Left lung (tissue), 10 donors: ENCODE results near the gene ACSS3. TPM values are rescaled to one million over a fixed set of nuclear protein-coding genes. Genes with fewer than 3 reads are reported as not detected.

Experiments
- ATAC-seq: fragments of 200-7000 bp; cut with Tn5 transposase; one replicate; pipeline ENCODE4 v1.9.1; 2020; ENCODE audit warnings: moderate library complexity
- DNase-seq, 4 donors: peaks; one replicate each; pipeline ENCODE4 v3.0.0-alpha.2; 2013 to 2020
- H3K27ac ChIP-seq, 2 donors: fragments of 200-600 bp; sonication (generic) in 1 of 2; one replicate each; pipeline versions ENCODE4 v1.5.0 to v1.8.0; 2020 to 2021
- H3K27me3 ChIP-seq, 2 donors: fragments of 200-600 bp; sonication (generic) in 1 of 2; one replicate each; pipeline versions ENCODE4 v1.5.0 to v1.8.0; 2020 to 2021
- H3K36me3 ChIP-seq, 2 donors: fragments of 200-600 bp; sonication (generic) in 1 of 2; one replicate each; pipeline versions ENCODE4 v1.5.0 to v1.8.0; 2020 to 2021
- H3K4me1 ChIP-seq, 2 donors: fragments of 200-600 bp; one replicate each; pipeline ENCODE4 v1.8.0; 2021
- H3K4me3 ChIP-seq, 2 donors: fragments of 200-600 bp; sonication (generic) in 1 of 2; one replicate each; pipeline versions ENCODE4 v1.5.0 to v1.8.0; 2020 to 2021; ENCODE audit warnings: mild to moderate bottlenecking in 1 of 2
- H3K9me3 ChIP-seq, 2 donors: fragments of 200-600 bp; sonication (generic) in 1 of 2; one replicate each; pipeline versions ENCODE4 v1.5.0 to v1.8.0; 2020 to 2021
- CTCF ChIP-seq, 2 donors: fragments of 200-600 bp; sonication (generic) in 1 of 2; IDR thresholded peaks; one replicate each; pipeline versions ENCODE4 v1.5.0 to v1.8.0; 2021; ENCODE audit warnings: antibody characterized with exemption in 2 of 2
- intact Hi-C, 2 donors: fragments of 100-400 bp; cut with DNase I; formaldehyde crosslinking; loops; one replicate each; pipeline versions ENCODE4 v1.11.2 to v1.14.2; 2022
- polyA plus RNA-seq, 6 donors: library from polyadenylated mRNA; unstranded; fragments of 120-200 nt; gene quantifications; one replicate each; pipeline ENCODE4 v1.2.1, GENCODE V29; 2013; ENCODE audit not compliant: insufficient read length in 6 of 6
- total RNA-seq, 2 donors: library from RNA; stranded (reverse); fragmentation: NEBNext Ultra II Directional; extraction: Animal tissue kit (Norgen Biotek cat#: 25700); gene quantifications; one replicate each; pipeline ENCODE4 v1.2.1, GENCODE V29; 2021
- donor health status: DM: no; HTN: yes; CAD: no.
- donor health status: DM: no; HTN: no; CAD: no.

The ACSS3 gene
- total and polyA plus RNA-seq, 8 donors: 22.9 to 42.7 (median 30.1) TPM

- Histone ChIP-seq H3K9me3 (no peaks in the 10 kb centered on the region), H3K27me3 (no peaks in the 10 kb centered on the region), H3K4me1 (no peaks in the 10 kb centered on the region), H3K36me3 (no peaks in the 10 kb centered on the region), H3K4me3 (no peak overlapping the region), H3K27ac (no peak overlapping the region)
- DNase-seq (no peak), ATAC-seq (no peak)
- no peak for TF ChIP-seq CTCF (IDR thresholded peaks at IDR 0.05)
- intact Hi-C loops: no loop called here
These were observed 206.3 kb downstream of the ACSS3 start for GRCh38 chr12:81284137-81284536.

DNA sequence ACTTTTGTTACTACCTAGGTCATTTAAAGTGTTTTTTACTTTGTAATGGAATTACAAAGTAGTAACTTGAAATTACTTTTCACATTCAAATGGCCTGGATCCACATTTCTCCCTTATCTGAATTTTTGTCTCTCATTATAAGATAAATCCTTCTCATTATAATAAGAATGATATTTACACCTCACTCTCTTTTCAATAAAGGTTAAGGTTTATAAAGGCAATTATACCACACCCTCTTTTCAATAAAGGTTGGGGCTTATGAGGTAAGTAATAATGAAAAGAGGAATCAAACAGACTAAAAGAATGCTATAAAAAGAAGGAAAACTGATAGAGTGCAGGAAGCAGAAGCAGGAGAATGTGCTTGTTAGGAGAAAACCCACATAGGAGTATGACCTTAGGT lies 210.8 kb downstream of the ACSS3 start:
- H3K27ac ChIP-seq: no peak overlapping the region
- ATAC-seq (no peak), DNase-seq (no peak)
- no peaks in the 10 kb centered on the region for H3K27me3 ChIP-seq
- intact Hi-C loops: no loop called here
- no peak overlapping the region for H3K4me3 ChIP-seq
- no peaks in the 10 kb centered on the region for H3K9me3 ChIP-seq
- H3K4me1 ChIP-seq: no peaks in the 10 kb centered on the region
- no peaks in the 10 kb centered on the region for H3K36me3 ChIP-seq
- no peak for TF ChIP-seq CTCF (IDR thresholded peaks at IDR 0.05)

DNA sequence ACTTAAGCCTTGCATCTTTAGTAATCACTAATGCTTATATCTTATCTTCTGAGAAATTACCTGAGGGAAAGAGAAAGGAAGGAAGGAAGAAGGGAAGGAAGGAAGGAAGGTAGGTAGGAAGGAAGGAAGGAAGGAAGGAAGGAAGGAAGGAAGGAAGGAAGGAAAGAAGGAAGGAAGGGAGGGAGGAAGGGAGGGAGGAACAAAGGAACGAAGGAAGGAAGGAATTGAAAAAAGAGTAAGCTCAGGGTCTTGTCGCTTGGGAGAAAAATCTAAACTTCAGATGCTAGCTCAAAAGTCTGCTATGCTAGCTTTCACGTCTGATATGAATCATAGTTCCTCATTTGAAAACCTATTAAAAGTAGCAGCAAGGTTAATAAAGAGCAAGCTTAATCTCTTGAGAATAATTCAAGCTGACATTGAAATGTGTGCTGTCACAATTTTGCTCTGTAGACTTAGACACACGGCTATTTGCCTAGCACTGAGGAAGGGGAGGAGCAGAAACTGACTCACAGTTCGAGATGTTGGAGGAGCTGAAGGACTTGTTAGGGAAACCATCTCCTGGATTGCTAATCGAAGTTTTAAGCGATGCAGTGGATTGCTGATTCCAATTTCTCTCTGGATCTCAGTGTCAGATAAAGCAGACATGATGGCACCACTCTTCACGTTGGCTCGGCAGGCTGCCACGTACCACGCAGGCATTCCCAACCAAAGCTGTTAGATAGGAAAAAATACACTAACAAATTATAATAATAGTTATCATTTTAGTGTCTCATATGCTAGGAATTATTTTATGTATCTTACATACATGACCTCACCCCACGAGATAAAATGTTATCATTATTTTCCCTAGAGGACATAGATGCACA lies 216.7 kb downstream of the ACSS3 start:
- H3K9me3 ChIP-seq: no peaks in the 10 kb centered on the region
- no peak for ATAC-seq
- H3K27me3 ChIP-seq: no peaks in the 10 kb centered on the region
- no peaks in the 10 kb centered on the region for H3K4me1 ChIP-seq
- DNase-seq: no peak
- no peak overlapping the region for H3K4me3 ChIP-seq
- intact Hi-C loops: no loop called here
- TF ChIP-seq CTCF (IDR thresholded peaks at IDR 0.05): no peak
- H3K27ac ChIP-seq: no peak overlapping the region
- H3K36me3 ChIP-seq: no peaks in the 10 kb centered on the region

DNA sequence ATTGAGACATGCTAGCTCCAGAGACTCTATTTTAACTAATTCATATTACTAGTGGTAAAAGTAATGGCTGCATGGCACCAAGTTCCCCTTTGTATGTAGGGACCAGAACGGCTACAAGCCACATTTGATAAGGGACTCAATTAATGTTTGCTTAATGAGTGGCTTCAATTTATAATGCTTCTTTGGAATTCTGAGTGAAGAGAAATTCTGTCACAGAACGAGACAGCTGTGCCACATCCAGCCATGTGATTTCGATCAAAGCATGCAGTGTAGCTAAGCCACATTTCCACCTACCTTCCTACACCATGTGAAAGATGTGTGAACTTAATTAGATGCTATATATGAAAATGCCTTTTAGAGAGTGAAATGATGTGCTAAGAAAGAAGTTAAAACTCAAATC lies 217.4 kb downstream of the ACSS3 start:
- DNase-seq: no peak
- H3K27me3 ChIP-seq: no peaks in the 10 kb centered on the region
- ATAC-seq: no peak
- H3K4me1 ChIP-seq: no peaks in the 10 kb centered on the region
- intact Hi-C loops: no loop called here
- no peaks in the 10 kb centered on the region for H3K36me3 ChIP-seq
- H3K9me3 ChIP-seq: no peaks in the 10 kb centered on the region
- H3K27ac ChIP-seq: no peak overlapping the region
- no peak for TF ChIP-seq CTCF (IDR thresholded peaks at IDR 0.05)
- no peak overlapping the region for H3K4me3 ChIP-seq

DNA sequence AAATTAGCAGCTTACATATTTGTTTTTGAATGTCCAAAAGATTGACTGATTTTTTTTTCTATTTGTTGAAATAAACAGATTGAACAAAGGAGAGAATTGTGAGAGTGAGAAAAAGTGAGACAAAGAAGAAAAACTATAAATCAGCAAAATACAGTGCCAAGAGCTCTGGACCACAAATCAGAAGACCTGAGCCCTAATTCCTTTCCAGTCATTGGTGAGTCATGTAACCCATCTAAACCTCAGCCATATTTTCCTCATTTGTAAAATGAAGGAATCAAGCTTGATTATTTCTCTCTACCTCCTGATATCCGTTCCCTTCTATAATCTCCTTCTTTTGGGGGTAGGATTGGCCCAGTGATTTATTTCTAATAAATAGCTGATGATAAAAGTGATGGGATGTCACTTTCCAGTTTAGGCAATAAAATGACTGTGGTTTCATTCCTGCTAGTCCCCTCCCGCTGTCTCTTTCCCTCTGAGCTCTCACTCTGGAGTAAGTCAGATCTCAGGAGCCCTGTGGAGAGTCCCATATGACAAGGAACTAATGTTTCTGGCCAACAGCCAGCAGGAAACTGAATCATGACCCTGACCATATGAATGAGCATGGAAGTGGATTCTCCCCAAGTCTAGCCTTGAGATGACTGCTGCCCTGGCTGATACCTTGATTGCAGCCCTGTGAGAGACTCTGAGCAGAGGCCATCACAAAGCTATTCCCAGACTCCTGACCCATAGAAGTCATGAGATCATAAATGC lies 218.9 kb downstream of the ACSS3 start:
- no peak for TF ChIP-seq CTCF (IDR thresholded peaks at IDR 0.05)
- intact Hi-C loops: no loop called here
- no peak overlapping the region for H3K4me3 ChIP-seq
- no peak for DNase-seq
- H3K36me3 ChIP-seq: no peaks in the 10 kb centered on the region
- no peak overlapping the region for H3K27ac ChIP-seq
- no peak for ATAC-seq
- H3K4me1 ChIP-seq: no peaks in the 10 kb centered on the region
- no peaks in the 10 kb centered on the region for H3K27me3 ChIP-seq
- H3K9me3 ChIP-seq: no peaks in the 10 kb centered on the region
